GM19043 (cell line): ENCODE measurements around the gene RGPD3.

ENCODE experiments used
- ATAC-seq: cut with Tn5 transposase; IDR thresholded peaks from one replicate; pipeline ENCODE4 v1.9.1; 2021; ENCODE audit warnings: low read depth; ENCODE audit not compliant: unreplicated experiment

Gene RGPD3

DNA sequence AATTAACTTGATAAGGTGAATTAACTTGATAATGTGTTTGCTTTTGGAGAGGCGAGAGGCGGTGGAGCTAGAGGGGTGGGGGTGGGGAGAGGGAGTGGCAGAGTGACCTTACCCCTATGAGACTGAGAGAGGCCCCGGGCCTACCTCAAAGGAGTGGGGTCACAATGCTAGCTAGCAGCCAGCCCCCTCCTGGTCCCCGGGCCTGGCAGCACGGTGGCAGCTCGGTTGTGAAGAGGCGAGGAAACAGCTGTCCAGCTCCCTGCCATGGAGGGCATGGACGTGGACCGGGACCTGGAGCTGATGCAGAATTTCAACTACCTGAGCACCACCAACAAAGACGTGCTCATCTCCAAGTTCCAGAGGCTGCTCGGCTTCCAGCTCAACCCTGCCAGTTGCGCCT, 123.9 kb downstream of the RGPD3 start:
- ATAC-seq, result no peak

DNA sequence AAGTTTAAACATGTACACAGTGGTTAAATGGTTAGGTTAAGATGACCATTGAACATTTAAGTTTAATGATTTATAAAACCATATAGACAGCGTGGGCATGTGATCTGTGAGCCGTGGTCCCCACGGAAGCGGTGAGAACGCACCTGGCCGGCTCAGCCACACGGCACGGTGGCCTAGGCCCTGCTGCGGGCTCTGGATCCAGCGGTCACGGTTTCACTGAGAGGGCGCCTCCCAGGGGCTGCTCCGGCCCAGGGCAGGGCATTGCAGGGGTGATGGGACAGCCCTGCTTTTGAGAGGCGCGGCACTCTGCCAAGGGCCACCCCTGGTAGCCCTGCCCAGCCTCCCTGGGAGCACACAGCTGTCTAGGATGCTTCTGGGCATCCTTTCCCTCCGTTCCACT, 124.9 kb downstream of the RGPD3 start:
- ATAC-seq, result no peak

DNA sequence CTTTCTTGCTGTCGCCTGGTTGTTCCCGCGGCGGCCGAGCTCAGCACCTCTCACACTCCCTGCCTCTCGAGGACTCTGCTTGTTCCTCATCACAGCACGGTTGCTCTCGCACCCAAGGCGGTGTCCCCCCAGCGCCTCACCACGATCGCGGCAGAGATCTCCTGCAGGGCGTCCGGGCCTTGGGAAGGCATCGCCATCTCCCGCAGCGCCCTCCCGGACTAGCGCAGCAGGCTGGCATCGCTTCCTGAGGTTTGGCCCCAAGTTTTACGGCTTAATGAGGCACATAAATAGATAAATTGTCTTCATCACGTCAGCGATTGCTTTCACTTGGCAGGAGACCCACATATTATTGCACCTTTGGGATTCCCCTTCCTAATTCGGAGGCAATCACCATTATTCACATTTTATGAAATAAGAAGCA, 125.4 kb downstream of the RGPD3 start:
- ATAC-seq, result no peak

DNA sequence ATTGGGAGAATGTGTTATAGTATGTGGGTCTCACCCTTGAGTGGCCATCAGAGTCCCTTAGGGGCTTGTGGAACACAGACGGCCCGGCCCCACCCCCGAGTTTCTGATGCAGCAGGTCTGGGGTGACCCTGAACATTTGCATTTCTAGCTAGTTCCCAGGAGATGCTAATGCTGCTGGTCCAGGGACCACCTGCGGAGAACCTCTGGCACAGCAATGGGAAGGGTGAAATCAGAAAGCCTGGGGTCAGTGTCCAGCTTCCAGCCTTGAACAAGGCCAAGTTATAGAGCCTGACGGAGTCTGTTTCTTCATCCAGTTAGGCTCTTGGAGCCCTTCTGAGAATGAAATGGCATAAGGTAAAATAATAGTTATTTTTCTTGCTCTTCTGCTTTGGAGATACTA, 126.5 kb downstream of the RGPD3 start:
- no peak for ATAC-seq
